GM12874 (cell line): ENCODE data around the gene FOXD4.
"Not testable (repeated sequence)": the region's sequence is repeated elsewhere in the genome, so short reads cannot be mapped to it uniquely, and the experiment has no call there.

Source experiments
- CTCF ChIP-seq: IDR thresholded peaks from 2 replicates; pipeline ENCODE4 v1.5.1; 2011; ENCODE audit warnings: low read depth, mild to moderate bottlenecking, control low read depth, low read length, moderate library complexity; ENCODE audit not compliant: insufficient read depth

Gene FOXD4

DNA sequence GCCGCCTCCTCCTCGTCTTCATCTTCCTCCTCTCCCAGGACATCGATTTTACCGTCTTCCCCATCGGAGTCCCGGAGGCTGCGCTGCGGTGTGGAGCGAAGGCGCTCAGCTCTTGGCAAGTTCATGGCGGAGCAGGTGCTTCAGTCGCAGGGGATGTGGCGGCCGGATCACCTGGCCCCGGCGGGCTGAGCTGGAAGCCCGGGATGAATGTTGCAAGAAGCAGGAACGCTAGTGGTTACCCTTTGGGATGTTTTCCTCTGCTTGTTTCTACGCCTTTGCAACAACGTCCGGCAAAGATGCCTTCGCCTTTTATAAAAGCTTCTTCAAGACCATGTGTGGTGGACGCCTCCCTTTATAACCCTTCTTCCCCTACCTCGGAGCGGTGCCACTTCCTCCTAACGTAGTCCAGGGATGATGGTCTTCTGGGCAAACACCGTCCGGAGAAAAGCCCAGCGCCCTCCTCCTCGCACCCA, at the start of gene FOXD4:
FOXD4 (minus strand) TSS at position 423 of the 473 bp plus-strand sequence; CDS start at position 125, 298 bp downstream.
- not testable (repeated sequence) for TF ChIP-seq CTCF
